Dedifferentiated amniotic fluid mesenchymal stem cell (primary cell): ENCODE measurements around the gene TVP23A.
"Not testable (repeated sequence)": the region's sequence is repeated elsewhere in the genome, so short reads cannot be mapped to it uniquely, and the experiment has no call there.

ENCODE experiments used
- DNase-seq: peaks from one replicate; pipeline ENCODE4 v3.0.0-alpha.2; 2016; ENCODE audit errors: extremely low spot score

The TVP23A gene

DNA sequence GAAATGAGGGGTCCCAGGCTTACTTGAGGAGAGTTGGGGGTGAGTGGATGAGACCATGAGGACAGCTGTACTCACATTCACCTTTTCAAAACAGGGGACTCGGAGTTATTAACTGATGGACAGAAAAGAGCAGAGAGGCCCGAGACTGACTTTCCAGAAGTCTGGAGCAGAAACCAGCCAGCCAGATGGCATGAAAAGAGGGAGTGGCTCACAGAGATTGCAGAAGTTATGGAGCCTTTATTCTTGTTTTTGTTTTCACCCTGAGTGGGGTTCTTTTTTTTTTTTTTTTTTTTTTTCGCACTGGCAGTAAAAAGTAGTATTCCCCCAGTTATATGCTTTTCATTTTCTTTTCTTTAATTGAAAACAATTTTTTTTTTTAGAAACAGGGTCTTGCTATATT lies 18.9 kb downstream of the TVP23A start:
- DNase-seq = no peak

DNA sequence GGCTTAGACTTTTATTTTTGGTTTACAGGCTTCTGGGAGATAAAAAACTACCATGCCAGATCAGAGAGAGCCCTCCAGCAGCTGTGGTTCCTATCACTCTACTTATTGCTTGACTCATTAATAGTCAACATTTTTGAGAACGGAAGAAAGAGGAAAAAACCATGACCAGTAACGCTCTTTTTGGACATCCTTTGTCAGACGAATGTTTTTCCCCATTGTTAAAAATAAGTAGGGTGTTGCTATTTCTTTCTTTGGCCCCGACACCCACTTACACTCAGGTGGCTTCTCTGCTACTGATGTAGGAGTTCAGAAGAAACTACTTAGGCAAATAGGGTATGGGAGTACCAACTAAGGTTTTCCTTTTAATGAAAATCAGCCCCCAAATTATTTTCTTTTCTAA lies 27.5 kb downstream of the TVP23A start:
- no peak for DNase-seq

DNA sequence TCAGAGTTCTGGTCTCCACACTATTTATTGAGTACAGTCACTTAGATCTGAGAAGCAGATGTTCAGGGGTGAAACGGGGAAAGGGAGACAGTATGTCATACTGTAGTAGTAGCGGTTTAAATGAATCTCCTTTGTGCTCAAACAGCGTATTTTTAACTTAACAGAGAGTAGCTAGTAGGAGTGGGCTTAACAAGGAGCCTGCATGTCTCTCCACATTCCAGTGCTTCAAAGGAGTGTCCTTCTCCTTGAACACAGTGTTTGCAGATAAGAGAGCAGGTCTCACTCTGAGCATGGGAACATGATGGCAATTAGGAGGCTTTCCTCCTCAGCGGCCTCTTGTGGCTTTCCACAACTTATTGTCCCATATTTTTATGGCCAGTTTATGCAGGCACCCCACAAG lies 30.0 kb downstream of the TVP23A start:
- not testable (repeated sequence) for DNase-seq

DNA sequence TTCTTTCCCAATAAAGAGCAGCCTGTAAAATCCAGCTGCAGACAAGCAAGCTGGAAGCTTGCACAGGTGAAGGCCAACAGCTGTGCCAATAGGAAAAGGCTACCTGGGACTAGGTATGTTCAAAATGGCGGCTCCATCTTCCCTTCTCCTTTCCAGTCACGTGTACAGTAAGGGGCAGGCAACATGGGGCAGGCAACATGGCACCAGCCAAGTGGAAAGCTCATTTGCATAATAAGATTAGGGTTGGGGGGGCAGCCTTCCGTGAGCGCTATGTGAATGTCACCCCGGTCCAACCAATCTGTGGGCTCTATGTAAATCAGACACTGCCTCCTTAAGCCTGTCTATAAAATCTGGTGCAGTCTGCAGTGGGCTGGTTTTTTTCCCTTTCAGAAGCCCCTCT lies 31.3 kb downstream of the TVP23A start:
- no peak for DNase-seq

DNA sequence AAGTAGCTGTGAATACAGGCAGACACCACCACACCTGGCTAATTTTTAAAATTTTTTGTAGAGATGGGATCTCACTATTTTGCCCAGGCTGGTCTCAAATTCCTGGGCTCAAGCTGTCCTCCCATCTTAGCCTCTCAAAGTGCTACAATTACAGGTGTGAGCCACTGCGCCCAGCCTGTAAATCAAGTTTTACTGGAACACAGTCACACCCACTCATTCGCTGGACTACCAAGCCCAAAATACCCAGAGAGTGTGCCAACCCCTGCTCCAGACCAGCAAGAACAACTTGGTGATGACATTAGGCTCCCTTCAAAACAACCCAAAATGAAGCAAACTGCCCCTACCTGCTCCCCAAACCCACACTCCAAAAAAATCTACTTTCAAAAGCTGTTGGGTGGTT lies 36.0 kb downstream of the TVP23A start:
- DNase-seq = no peak

DNA sequence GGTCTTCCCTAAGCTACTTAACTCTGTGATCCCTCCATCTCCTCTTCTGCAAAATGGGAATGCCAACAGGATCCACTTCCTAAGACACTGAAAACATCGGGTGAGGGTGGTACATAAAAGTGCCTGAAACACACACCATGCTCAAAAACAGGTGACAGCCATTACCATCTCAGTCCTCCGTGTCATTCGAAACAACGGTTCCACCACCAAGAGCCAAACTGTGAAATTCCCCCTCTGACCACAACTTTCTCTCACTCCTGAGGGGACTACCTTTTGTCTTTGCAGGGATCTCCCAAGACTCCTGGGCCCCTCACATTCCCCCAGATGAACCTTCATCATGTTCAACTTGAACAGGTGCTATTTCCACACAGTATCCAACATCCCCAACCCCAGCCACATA lies 38.0 kb downstream of the TVP23A start:
- no peak for DNase-seq

DNA sequence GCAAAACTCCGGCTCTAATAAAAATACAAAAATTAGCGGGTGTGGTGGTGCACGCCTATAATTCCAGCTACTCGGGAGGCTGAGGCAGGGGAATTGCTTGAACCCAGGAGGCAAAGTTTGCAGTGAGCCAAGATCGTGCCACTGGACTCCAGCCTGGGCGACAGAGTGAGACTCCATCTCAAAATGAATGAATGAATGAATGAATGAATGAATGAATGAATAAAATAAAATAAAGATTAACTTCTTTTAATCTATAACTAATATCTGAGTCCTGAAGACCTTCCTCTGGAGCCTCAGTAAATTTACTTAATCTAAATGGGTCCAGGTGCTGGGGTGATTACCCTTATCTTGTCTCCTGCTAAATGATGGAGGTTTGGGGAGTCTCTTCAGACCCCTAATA lies 38.7 kb downstream of the TVP23A start:
- DNase-seq = not testable (repeated sequence)

DNA sequence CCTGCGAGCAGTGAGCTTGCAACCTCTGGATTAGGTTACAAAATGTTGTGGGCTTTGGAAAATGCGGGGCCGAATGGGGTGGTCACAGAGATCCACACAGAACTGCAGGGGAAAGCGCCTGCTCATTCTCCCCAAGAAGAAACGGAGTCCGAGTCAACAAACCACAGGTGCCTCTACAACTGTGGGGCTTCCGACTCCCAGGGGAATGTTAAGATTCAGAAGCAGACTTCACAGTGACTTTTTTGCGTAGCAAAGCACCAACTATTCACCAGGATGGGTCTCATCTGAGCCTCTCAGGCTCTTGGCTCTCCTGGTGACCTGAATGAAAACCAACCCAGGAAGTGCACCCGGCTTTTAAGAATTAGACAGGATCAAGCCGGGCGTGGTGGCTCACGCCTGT lies 41.2 kb downstream of the TVP23A start:
- DNase-seq = no peak

DNA sequence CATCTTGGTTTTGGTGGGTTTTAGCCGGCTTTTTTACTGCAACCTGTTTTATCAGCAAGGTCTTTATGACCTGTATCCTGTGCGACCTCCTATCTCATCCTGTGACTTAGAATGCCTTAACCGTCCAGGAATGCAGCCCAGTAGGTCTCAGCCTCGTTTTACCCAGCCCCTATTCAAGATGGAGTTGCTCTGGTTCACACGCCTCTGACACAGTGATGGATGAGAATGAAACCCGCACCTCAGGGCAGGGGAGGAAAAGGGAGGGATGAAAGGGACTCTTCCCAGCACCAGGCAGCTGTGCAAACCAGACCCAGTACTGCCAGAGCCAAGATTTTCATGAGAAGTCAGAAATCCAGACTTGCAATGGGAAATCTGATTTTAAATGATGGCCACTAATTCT lies 41.7 kb downstream of the TVP23A start:
- DNase-seq = not testable (repeated sequence)

DNA sequence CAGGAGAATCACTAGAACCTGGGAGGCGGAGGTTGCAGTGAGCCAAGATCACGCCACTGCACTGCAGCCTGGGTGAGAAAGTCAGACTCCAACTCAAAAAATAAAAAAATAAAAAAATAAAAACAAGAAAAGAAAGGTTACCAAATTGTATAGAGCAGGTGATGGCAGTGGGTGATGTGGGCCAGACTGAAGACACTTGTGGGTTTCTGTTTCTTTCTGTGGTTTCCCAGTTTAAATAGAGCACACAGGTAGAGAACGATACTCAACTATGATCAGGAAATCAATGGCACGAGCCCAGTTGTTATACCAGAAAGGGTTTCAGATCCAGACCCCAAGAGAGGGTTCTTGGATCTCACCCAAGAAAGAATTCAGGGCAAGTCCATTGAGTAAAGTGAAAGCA lies 42.3 kb downstream of the TVP23A start:
- DNase-seq = no peak

DNA sequence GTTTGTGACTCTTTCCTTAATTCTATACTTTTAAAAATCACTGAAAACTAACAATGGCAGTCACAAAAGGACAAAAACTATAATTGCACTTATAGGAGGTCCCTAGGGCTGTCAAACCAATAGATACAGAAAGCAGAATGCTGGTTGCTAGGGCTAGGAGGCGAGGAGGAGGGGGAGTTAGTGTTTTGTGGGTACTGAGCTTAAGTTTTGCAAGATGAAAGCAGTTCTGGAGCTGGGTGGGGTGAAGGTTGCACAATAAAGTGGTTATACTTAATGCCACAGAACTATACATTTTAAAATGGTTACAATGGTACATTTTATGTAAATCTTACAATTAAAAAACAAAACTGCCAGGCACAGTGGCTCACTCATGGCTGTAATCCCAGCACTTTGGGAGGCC lies 47.7 kb downstream of the TVP23A start:
- DNase-seq = peak; percentile 16

DNA sequence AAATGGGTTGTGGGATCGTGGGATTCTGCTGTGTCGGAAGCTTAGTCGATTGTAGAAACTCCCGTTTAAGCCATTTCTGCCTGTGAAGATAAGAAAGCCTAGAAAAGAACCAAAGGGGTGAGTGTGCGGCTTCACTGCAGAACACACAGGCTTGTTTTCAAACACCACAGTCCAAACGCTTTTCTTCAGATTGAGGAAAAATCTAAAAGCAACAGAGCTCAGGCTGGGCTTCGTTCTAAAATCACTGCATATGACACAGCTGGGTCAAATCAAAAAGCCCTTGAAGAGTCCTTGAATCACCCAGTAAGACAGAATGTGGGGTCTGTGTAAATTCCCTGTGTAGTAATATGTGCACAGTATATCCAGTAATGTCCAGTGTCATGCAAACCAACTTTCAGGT lies 49.2 kb downstream of the TVP23A start:
- no peak for DNase-seq

DNA sequence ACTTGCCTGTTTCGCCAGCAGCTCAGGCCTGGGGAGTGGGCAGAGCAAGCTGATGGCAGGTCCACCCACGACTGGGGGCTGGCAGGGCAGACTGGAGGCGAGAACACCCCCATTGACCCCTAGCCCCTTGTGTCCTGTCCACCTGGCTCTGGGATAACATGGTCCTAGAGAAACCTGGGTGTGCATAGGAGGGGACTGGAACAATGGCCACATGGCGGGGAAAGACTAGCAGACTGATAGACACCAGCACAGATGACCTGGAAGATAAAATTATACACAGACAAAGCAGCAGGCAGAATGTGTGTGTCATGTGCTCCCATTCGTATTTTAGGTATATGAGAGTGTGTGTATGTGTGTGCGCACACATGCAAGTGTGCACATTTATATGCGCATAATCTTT lies 51.5 kb downstream of the TVP23A start:
- no peak for DNase-seq

DNA sequence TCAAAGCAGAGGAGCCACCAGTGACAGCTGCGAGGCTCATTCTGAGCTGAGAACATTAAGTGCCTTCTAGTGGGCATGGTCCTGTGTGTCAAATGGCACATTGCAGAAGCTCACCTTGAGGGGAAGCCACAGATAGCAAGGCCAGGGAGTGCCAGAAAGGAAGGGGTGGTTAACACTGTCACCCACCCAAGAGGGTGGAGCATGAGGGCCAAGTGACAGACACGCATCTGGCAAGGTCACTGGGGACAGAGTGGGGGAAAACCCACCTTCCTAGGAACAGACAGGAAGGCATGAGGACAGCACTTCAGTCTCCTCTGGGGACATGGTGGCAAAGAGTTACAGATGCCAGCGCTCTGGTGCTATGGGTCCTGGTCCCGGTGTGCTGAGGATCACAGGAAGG lies 52.8 kb downstream of the TVP23A start:
- no peak for DNase-seq

DNA sequence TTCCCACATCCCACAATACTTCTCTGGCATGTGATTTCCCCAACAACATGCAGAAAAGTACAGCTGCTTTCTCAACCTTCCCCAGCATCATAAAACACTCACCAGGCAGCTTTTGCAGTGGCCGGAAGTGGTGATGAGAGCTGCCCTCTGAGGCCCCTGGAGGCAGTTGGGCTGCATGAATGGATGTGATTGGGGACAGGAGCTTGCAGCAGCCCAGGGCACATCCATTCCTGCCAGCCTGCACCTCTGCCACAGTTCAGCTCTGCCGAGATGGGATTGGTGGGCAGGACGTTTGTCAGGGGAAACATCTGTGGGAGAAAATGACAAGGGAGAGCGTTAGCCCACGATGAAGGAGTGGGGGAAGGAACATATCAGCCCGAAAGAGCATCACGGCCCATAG lies 55.1 kb downstream of the TVP23A start:
- DNase-seq = no peak

DNA sequence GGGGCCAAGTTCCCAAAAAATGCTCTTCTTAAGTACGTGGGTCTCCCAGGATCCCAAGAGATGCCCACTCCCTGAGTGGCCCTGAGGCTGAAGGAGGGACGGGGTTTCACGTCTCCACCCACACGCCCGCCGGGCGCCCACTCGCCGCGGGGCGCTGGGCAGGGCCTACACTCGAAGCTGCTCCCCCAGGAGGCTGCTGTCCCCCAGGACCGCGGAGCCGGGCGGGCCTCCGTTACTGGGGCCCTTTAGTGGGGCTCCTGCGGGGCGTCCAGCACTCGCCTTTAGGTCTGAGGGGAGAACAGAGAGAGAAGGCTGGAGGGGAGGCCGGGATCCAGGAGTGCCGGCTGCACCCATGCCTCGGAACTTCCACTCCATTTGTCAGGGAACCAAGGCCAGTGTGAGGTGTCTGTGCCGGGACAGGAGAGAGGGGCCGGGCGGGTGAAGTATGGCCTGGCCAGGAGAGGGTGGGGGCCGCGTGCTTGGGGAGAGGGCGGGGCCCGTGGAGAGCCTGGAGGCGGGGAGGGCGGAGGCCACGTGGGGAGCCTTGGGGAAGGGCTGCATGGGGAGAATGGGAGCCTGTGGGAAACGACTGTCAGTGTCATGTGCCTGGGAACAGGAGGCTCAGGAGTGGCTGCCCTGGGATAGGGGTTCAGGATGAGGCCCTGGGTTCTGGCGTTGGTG lies 56.1 kb downstream of the TVP23A start:
- no peak for DNase-seq

DNA sequence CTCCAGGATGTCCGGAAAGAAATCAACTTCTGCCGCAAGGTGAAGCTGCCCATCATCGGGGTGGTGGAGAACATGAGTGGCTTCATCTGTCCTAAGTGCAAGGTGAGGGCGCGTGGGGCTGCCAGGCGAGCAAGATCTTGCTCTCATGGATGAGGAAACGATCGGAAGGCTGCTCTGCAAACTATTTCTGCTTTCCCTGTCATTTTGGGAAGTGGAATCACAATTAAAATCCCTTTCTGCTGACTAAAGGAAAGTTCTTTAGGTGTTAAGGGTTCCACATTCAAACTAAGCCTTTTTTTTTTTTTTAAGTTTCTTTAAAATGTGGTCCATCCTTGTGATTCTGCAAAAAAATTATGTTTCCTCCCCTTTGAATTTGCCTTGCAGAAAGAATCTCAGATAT lies 57.2 kb downstream of the TVP23A start:
- DNase-seq = no peak

DNA sequence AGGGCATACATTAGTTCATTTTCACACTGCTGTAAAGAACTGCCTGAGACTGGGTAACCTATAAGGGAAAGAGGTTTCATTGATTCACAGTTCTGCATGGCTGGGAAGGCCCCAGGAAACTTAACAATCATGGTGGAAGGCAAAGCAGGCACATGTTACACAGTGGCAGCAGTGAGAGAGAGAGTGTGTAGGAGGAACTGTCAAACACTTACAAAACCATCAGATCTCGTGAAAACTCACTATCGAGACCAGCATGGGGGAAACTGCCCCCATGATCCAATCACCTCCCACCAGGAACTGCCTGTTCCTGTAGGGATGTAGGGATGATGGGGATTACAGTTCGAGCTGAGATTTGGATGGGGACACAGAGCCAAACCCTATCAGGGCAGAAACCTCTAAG lies 57.7 kb downstream of the TVP23A start:
- no peak for DNase-seq

DNA sequence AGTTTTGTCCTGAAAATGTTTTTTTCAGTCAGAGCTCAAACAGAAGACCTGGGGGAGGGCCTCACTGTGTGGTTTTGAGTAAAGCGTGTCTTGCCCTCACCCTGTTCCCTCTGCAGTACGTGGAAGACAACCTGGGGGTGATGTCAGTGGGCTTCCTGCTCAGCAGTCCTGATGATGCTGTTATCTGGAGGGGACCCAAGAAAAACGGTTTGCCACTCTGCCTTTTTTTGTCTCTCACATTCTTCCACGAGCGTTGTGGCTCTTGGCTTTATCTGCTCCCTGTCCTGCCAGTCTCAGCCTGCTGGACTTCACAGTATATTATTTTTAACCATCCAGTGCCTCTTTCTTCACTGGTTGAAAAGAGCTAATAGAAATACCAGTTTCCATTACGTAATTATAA lies 62.0 kb downstream of the TVP23A start:
- no peak for DNase-seq

DNA sequence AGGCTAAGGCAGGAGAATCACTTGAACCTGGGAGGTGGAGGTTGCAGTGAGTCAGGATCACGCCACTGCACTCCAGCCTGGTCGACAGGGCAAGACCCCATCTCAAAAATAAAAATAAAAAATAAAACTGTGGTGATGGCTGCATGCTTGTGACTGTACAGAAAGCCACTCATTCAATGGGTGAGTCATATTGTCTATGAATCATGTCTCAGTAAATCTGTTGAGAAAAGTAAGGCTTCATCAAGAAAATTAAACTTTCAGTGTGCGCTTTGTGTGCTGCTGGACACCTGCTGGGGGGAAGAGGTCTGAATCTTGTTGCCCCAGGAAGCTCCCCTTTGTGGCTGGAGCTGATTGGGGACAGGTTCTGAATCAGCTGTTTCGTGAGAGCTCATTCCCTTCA lies 63.7 kb downstream of the TVP23A start:
- no peak for DNase-seq

DNA sequence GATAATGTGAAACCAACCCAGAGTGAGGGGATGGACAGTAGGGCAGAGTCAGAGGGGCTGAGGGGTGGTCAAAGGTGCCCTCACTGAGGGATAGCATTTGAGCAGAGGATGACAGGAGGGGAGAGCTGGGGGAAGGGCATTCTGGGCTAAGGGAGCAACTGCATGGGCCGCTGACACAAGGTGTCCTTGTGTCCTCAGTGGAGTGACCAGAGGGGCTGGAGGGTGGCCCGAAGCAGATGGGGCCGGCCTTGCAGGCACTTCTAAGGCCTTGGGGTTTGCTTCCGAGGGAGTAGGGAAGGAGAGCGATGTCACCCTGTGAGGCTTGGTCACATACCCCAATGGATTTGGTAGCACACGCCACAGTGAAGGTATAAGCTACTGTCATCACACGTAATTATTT lies 64.9 kb downstream of the TVP23A start:
- DNase-seq = no peak

DNA sequence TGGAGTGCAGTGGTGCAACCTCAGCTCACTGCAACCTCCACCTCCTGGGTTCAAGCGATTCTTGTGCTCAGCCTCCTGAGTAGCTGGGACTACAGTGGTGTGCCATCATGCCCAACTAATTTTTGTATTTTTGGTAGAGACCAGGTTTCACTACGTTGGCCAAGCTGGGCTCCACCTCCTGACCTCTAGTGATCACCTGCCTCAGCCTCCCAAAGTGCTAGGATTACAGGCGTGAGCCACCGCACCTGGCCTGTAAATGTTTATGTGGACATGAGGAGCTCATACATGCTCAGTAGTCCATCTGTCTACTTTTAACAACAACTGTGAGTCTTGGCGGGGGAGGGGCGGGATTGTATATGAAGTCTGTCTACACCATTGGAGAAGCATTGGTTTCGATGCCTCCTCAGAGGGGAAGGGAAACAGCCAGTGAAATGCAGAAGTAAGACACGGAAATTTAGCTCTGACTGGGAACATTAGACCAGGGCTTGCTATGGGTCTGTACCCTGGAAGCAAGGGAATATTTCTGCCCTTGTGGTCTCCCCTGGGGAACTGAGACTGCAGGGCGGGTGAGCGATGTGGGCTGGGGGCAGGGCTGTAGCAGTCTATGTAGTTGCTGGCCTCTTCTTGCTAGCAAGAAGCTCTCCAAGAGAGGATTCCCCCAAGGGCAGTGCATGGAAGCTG lies 65.6 kb downstream of the TVP23A start:
- no peak for DNase-seq

DNA sequence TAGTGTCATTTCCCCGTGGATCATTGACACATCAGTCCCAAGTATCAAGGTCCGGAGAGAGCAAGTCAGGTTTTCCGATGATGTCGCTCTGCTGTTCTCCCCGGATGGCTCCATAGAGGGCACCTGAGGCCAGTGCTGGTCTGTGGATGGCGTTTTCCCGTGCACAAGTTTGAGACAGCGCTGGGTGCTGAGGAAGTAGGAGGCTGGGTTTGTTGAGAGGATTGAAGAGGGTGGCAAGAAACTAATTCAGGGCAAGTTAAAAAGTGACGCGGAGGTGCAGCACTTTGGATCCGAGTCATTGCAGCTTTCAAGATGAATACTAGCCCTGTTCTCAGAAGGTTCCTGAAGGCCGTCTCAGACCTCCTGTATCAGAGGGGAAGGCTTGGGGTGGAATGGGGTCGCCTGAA lies 67.3 kb downstream of the TVP23A start:
- DNase-seq = no peak

DNA sequence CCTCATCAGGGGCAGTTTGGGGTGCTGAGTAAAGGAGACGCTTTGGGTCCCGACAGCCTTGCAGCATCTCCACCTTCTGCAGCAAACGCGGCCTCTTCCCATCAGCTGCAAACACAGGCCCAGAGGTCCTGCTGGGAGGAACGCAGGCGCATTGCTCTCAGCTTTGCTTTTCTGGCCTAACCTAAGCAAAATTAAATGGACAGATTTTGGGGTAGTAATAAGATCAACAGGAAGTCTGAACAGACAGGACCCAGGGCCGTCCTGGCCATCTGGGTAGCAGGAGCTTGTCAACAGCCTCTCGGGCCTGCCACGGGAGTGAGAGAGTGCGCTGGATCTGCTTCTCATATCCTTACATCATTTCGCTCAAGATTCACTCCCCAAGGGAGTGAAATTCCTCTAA lies 67.8 kb downstream of the TVP23A start:
- no peak for DNase-seq
